Activated naive CD8-positive, alpha-beta T cell (primary cell): ENCODE data around the gene RAB27A.

Experiments used
- H3K27ac Mint-ChIP-seq: one replicate; pipeline ENCODE4 v1.8.0; 2021; ENCODE audit warnings: mixed read lengths
- H3K27me3 Mint-ChIP-seq: one replicate; pipeline ENCODE4 v1.8.0; 2021; ENCODE audit warnings: mixed read lengths
- H3K36me3 Mint-ChIP-seq: one replicate; pipeline ENCODE4 v1.8.0; 2021; ENCODE audit warnings: mixed read lengths
- H3K4me1 Mint-ChIP-seq: one replicate; pipeline ENCODE4 v1.8.0; 2021; ENCODE audit warnings: low read depth, mixed read lengths
- H3K4me3 Mint-ChIP-seq: one replicate; pipeline ENCODE4 v1.8.0; 2021; ENCODE audit warnings: mild to moderate bottlenecking, mixed read lengths
- H3K9me3 Mint-ChIP-seq: one replicate; pipeline ENCODE4 v1.8.0; 2021; ENCODE audit warnings: low read depth, mixed read lengths

RAB27A gene

DNA sequence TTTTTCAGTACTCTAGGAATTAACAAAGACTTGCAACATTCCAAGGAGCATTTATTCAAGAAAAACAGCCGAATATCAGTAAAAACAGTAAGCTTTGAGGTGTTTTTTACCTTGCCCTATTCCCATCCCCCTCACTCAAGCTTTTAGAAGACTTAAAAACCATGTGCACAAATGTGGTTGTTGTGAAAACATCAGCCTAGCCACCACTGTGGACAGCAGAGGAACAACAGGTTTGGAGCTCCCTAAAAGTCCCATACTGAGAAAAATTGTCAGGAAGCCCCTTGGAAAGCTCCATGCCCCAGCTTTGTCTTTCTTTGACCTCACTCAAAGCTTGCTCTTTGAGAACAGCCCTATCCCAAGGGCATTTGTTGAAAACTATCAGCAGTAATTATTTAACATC, 58.2 kb downstream of the RAB27A start:
- Mint-ChIP-seq H3K36me3 (peaks cover 14% of the 10 kb centered on the region), H3K9me3 (no peaks in the 10 kb centered on the region), H3K4me1 (peaks cover 14% of the 10 kb centered on the region), H3K4me3 (no peak overlapping the region), H3K27me3 (no peaks in the 10 kb centered on the region), H3K27ac (no peak overlapping the region)

- H3K9me3 Mint-ChIP-seq: no peaks in the 10 kb centered on the region
- H3K27me3 Mint-ChIP-seq: no peaks in the 10 kb centered on the region
- no peak overlapping the region for H3K27ac Mint-ChIP-seq
- H3K4me1 Mint-ChIP-seq: peaks cover 14% of the 10 kb centered on the region
- no peak overlapping the region for H3K4me3 Mint-ChIP-seq
- H3K36me3 Mint-ChIP-seq: peaks cover 14% of the 10 kb centered on the region
Observed at GRCh38 chr15:55230953-55231352, 58.7 kb downstream of the RAB27A start.

- H3K4me3 Mint-ChIP-seq: no peak overlapping the region
- H3K4me1 Mint-ChIP-seq: peaks cover 15% of the 10 kb centered on the region
- H3K27me3 Mint-ChIP-seq: no peaks in the 10 kb centered on the region
- peaks cover 13% of the 10 kb centered on the region for H3K36me3 Mint-ChIP-seq
- H3K9me3 Mint-ChIP-seq: no peaks in the 10 kb centered on the region
- H3K27ac Mint-ChIP-seq: peak overlapping the region; percentile 50
Observed at GRCh38 chr15:55230051-55230670, 59.5 kb downstream of the RAB27A start.

GRCh38 chr15:55226127-55226526, 63.5 kb downstream of the RAB27A start:
- Mint-ChIP-seq H3K4me1 (peaks cover 51% of the 10 kb centered on the region), H3K27me3 (no peaks in the 10 kb centered on the region), H3K4me3 (no peak overlapping the region), H3K36me3 (peaks cover 6% of the 10 kb centered on the region), H3K27ac (no peak overlapping the region), H3K9me3 (no peaks in the 10 kb centered on the region)

- no peaks in the 10 kb centered on the region for H3K27me3 Mint-ChIP-seq
- H3K36me3 Mint-ChIP-seq: peaks cover 8% of the 10 kb centered on the region
- no peak overlapping the region for H3K4me3 Mint-ChIP-seq
- H3K9me3 Mint-ChIP-seq: no peaks in the 10 kb centered on the region
- H3K27ac Mint-ChIP-seq: peak overlapping the region; percentile 72
- H3K4me1 Mint-ChIP-seq: peaks cover 56% of the 10 kb centered on the region
Observed at GRCh38 chr15:55224892-55225291, 64.7 kb downstream of the RAB27A start.

DNA sequence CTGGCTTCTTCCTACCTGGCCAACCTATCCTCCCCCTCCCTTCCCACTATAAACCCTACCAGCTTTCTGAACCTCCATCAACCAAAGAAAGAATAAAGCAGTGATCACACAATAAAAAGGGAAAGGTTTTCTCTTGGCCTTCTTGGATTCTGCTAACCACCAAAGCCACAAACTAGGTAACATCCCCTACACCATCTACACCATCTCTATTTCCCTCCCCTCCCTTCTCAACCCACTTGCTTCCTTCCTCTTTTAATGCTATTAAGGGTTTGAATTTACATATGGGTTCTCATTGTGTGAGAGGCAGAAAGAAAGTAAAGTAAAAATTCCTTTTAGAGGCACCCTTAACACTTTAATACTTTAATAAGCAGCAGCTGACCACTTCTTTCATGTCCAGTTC, 67.0 kb downstream of the RAB27A start:
- peak overlapping the region; percentile 89 for H3K27ac Mint-ChIP-seq
- H3K27me3 Mint-ChIP-seq: no peaks in the 10 kb centered on the region
- peaks cover 14% of the 10 kb centered on the region for H3K36me3 Mint-ChIP-seq
- H3K4me3 Mint-ChIP-seq: peak overlapping the region; percentile 66
- no peaks in the 10 kb centered on the region for H3K9me3 Mint-ChIP-seq
- H3K4me1 Mint-ChIP-seq: peaks cover 73% of the 10 kb centered on the region

DNA sequence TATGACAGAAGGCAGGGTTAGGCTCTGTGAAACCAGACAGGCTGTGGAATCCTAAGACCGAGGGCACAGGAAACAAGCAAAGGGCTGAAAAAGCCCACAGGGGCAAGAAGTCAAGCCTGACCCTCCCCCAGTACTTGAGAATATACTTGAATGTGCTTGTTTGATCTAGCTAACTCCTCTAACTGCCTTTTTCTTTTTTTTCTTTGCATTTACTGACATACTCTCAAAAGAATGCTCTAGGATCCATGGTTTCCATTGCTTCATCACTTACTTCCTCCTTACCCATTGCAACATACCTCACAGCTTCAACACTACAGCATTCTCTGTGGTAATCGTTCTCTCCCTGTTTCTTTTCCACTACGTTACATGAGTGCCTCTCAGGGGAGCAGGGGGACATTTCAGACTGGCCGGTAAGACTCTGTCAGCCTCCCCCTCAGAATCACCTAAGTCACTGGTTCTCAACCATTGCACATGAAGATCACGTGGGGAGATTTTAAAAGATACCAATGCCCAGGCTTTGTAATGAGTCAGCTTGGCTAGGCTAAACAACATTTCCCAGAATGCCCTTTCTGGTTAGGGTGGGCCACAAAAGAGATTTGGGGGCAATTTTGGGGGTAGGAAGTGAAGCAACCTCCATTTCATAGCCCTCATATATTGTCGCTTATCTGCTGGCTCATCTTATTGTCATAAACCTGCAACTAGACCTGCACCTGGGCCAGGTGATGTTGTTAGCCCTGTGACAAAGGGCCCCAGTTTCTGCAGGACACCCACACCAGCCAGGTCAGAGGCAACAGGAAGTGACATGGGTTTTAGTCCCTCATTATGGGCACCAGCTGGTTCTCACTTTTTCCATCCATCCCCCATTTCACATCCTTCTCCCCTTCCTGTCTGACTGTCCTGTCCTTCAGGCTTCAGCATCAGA, 68.3 kb downstream of the RAB27A start:
- Mint-ChIP-seq H3K9me3 (no peaks in the 10 kb centered on the region), H3K36me3 (peaks cover 14% of the 10 kb centered on the region), H3K4me3 (peak overlapping the region; percentile 62), H3K4me1 (peaks cover 74% of the 10 kb centered on the region), H3K27me3 (no peaks in the 10 kb centered on the region), H3K27ac (peak overlapping the region; percentile 89)

DNA sequence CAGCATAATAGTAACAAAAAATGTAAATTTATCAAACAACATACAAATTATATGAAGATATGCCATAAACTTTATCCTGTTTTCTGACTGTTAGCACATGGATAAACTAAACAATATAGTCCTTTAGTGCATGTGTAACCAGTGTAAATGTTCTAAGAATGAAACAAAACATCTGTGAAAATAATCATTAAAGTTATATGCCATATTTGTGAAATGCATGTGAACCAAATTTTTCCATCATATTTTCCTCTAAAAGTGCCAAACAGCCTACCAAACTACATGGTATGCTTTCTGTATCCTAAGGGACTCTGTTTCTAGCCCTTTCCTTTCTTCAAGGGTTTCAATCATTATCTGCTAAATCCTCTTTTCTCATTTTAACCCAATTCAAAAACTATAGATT, 69.0 kb downstream of the RAB27A start:
- H3K4me3 Mint-ChIP-seq: peak overlapping the region; percentile 62
- H3K27ac Mint-ChIP-seq: peak overlapping the region; percentile 89
- H3K4me1 Mint-ChIP-seq: peaks cover 72% of the 10 kb centered on the region
- peaks cover 12% of the 10 kb centered on the region for H3K36me3 Mint-ChIP-seq
- no peaks in the 10 kb centered on the region for H3K27me3 Mint-ChIP-seq
- no peaks in the 10 kb centered on the region for H3K9me3 Mint-ChIP-seq

- peaks cover 14% of the 10 kb centered on the region for H3K36me3 Mint-ChIP-seq
Observed at GRCh38 chr15:55218056-55218455, 71.6 kb downstream of the RAB27A start.

DNA sequence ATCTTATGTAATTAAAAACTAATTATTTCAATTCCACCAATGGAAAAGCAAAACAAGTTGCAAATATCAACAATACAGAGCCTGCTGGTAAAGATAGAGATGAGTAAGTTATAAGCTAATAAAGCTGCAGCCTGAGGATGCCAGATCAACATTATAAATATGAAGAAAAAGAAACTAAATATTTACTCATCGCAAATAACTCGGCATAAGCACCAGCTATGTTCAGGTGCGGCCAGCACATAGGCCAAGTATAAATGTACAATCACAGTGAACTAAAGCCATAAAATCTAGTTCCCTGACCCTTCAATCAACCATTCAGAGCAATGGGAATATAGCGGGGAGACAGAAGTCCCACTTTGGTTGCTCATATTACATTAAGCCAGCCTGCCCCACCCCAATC, 85.1 kb downstream of the RAB27A start:
- Mint-ChIP-seq H3K36me3 (peaks cover 8% of the 10 kb centered on the region), H3K27me3 (no peaks in the 10 kb centered on the region), H3K27ac (no peak overlapping the region), H3K4me1 (no peaks in the 10 kb centered on the region), H3K4me3 (no peak overlapping the region), H3K9me3 (no peaks in the 10 kb centered on the region)

More at GRCh38 chr15:55218056-55218455, 71.6 kb downstream of the RAB27A start:
- no peak overlapping the region for H3K27ac Mint-ChIP-seq
- no peaks in the 10 kb centered on the region for H3K27me3 Mint-ChIP-seq
- H3K4me1 Mint-ChIP-seq: peaks cover 49% of the 10 kb centered on the region
- no peaks in the 10 kb centered on the region for H3K9me3 Mint-ChIP-seq
- H3K4me3 Mint-ChIP-seq: no peak overlapping the region

DNA sequence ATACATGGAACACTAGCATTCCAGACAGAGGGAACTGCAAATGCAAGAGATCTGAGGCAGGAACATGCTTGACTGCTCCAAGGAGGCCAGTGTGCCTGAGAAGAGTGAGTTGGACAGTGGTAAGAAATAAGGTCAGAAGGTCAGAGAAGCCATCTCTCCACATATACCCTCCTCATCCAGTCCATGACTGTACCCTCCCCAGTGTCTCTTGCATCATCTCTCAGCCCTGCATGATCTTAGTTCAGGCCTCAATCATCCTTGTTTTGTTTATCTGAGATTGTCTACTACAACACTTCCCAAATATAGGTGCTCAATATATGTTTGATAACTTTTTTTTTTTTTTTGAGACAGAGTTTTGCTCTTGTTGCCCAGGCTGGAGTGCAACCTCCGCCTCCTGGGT, 87.4 kb downstream of the RAB27A start:
- Mint-ChIP-seq H3K4me1 (peaks cover 4% of the 10 kb centered on the region), H3K27ac (no peak overlapping the region), H3K4me3 (no peak overlapping the region), H3K36me3 (peaks cover 8% of the 10 kb centered on the region), H3K27me3 (no peaks in the 10 kb centered on the region), H3K9me3 (no peaks in the 10 kb centered on the region)

DNA sequence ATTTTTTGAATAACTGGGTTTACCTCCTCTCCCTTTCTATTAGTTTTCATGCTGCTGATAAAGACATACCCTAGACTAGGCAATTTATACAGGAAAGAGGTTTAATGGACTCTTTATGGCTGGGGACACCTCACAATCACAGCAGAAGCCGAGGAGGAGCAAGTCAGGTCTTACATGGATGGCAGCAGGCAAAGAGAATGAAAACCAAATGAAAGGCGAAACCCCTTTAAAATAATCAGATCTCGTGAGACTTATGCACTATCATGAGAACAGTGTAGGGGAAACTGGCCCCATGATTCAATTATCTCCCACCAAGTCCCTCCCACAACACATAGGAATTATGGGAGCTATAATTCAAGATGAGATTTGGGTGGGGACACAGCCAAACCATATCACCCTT, 90.9 kb downstream of the RAB27A start:
- Mint-ChIP-seq H3K4me3 (peak overlapping the region; percentile 37), H3K9me3 (no peaks in the 10 kb centered on the region), H3K27me3 (no peaks in the 10 kb centered on the region), H3K36me3 (peaks cover 6% of the 10 kb centered on the region), H3K4me1 (peaks cover 4% of the 10 kb centered on the region), H3K27ac (peak overlapping the region; percentile 4)

GRCh38 chr15:55197719-55198118, 91.9 kb downstream of the RAB27A start:
- Mint-ChIP-seq H3K27me3 (no peaks in the 10 kb centered on the region), H3K4me1 (peaks cover 11% of the 10 kb centered on the region)

GRCh38 chr15:55197362-55197705, 92.3 kb downstream of the RAB27A start:
- H3K27ac Mint-ChIP-seq: no peak overlapping the region
- H3K36me3 Mint-ChIP-seq: peaks cover 6% of the 10 kb centered on the region
- H3K4me1 Mint-ChIP-seq: peaks cover 15% of the 10 kb centered on the region
- no peaks in the 10 kb centered on the region for H3K27me3 Mint-ChIP-seq
- no peak overlapping the region for H3K4me3 Mint-ChIP-seq
- no peaks in the 10 kb centered on the region for H3K9me3 Mint-ChIP-seq

More at GRCh38 chr15:55197719-55198118, 91.9 kb downstream of the RAB27A start:
- Mint-ChIP-seq H3K36me3 (peaks cover 6% of the 10 kb centered on the region), H3K27ac (no peak overlapping the region), H3K9me3 (no peaks in the 10 kb centered on the region), H3K4me3 (no peak overlapping the region)

GRCh38 chr15:55196458-55197361, 92.9 kb downstream of the RAB27A start, which contains the start of gene RSL24D1:
TSS of gene RSL24D1 (minus strand) at chr15:55196941. CDS start at chr15:55196890, 51 bp downstream.
- H3K36me3 Mint-ChIP-seq: peaks cover 6% of the 10 kb centered on the region
- no peaks in the 10 kb centered on the region for H3K9me3 Mint-ChIP-seq
- peaks cover 21% of the 10 kb centered on the region for H3K4me1 Mint-ChIP-seq
- H3K27me3 Mint-ChIP-seq: no peaks in the 10 kb centered on the region
- H3K4me3 Mint-ChIP-seq: no peak within 1 kb of the TSS
- H3K27ac Mint-ChIP-seq: no peak within 1 kb of the TSS
